ENCODE results near the gene CHCHD2.
"Not testable (repeated sequence)": the region's sequence is repeated elsewhere in the genome, so short reads cannot be mapped to it uniquely, and the experiment has no call there.

CHCHD2 gene

DNA sequence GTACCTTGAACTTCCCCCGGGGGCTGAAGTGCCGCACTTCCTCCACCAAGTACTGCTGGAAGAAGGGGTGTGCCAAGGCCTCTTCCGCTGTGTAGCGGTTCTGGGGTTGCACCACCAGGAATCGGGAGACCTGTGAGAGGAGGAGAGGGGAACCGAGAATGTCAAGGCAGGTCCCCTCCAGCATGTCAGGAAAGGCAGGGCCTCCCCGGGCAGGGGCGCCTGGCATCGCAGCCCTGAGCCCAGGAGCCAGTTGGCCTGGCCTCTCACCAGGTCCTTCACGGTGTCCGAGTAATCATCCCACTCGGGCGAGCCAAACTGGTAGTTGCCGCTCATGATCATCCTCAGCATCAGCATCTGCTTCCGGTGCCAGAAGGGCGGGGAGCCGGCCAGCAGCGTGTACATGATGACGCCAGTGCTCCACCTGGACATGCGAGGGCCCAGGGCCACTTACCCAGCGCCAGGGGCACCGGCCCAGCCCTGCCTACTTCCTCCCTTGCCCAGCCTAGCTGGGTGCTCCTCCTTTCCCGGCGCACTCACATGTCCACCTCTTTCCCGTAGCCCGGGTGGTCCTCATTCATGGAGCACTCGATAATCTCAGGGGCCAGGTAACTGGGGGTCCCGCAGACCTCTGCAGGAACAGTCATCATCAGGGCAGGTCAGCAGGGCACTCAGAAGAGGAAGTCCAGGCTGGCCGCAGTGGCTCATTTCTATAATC is 24.5 kb downstream of the CHCHD2 start:
- H3K4me3 ChIP-seq (ENCODE audit: low read depth, low read length), result no peak overlapping the region
- TF ChIP-seq, protein P1, sequence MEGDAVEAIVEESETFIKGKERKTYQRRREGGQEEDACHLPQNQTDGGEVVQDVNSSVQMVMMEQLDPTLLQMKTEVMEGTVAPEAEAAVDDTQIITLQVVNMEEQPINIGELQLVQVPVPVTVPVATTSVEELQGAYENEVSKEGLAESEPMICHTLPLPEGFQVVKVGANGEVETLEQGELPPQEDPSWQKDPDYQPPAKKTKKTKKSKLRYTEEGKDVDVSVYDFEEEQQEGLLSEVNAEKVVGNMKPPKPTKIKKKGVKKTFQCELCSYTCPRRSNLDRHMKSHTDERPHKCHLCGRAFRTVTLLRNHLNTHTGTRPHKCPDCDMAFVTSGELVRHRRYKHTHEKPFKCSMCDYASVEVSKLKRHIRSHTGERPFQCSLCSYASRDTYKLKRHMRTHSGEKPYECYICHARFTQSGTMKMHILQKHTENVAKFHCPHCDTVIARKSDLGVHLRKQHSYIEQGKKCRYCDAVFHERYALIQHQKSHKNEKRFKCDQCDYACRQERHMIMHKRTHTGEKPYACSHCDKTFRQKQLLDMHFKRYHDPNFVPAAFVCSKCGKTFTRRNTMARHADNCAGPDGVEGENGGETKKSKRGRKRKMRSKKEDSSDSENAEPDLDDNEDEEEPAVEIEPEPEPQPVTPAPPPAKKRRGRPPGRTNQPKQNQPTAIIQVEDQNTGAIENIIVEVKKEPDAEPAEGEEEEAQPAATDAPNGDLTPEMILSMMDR (IDR thresholded peaks at IDR 0.05; ENCODE audit: insufficient read depth, low read depth, low read length, missing control alignments), result no peak
- no peak for DNase-seq (ENCODE audit: low read depth)

GRCh38 chr7:56080726-56081435 is 25.4 kb downstream of the CHCHD2 start:
- not testable (repeated sequence) for DNase-seq (ENCODE audit: low read depth)

GRCh38 chr7:56079450-56080185 is 26.7 kb downstream of the CHCHD2 start:
- TF ChIP-seq, protein P1 (IDR thresholded peaks at IDR 0.05; ENCODE audit: insufficient read depth, low read depth, low read length, missing control alignments), result no peak
- no peak overlapping the region for H3K4me3 ChIP-seq (ENCODE audit: low read depth, low read length)
- no peak for DNase-seq (ENCODE audit: low read depth)

More at GRCh38 chr7:56080726-56081435, 25.4 kb downstream of the CHCHD2 start:
- not testable (repeated sequence) for H3K4me3 ChIP-seq (ENCODE audit: low read depth, low read length)

DNA sequence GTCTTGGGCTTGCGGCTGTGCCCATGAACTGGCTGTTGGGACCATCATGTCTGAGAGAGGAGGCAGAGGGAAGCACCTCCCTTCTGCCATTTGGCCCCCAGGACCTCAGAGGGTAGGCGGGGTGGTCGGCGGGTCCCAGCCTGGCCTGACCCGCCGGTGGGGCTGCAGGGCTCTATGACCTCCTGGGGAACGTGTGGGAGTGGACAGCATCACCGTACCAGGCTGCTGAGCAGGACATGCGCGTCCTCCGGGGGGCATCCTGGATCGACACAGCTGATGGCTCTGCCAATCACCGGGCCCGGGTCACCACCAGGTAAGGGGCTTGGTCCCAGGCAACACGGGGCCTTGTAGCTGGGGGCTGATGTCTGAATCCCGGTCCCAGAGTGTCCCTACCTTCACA is 28.1 kb downstream of the CHCHD2 start:
- no peak for DNase-seq (ENCODE audit: low read depth)
- H3K4me3 ChIP-seq (ENCODE audit: low read depth, low read length), result no peak overlapping the region
- TF ChIP-seq, protein P1 (IDR thresholded peaks at IDR 0.05; ENCODE audit: insufficient read depth, low read depth, low read length, missing control alignments), result no peak

DNA sequence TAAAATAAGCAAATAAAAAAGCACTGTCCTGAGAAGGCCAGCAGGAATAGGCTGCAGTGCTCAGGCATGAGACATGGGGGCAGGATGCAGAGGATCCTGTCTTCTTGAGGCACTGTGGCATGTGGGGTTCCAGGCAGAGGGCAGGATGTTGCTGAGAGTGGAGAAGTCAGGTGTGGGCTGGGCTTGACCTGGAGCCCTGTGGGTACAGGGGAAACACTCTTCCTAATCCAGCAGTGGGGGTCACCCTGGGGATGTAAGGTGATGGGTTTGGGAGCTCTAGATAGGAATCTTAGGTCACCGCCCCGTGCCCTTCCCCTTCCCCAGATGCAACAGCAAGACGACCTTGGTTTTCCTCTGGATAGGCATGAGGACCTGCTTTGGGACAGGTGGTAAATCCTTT is 28.6 kb downstream of the CHCHD2 start:
- TF ChIP-seq, protein P1 (IDR thresholded peaks at IDR 0.05; ENCODE audit: insufficient read depth, low read depth, low read length, missing control alignments), result no peak
- H3K4me3 ChIP-seq (ENCODE audit: low read depth, low read length), result no peak overlapping the region
- no peak for DNase-seq (ENCODE audit: low read depth)

DNA sequence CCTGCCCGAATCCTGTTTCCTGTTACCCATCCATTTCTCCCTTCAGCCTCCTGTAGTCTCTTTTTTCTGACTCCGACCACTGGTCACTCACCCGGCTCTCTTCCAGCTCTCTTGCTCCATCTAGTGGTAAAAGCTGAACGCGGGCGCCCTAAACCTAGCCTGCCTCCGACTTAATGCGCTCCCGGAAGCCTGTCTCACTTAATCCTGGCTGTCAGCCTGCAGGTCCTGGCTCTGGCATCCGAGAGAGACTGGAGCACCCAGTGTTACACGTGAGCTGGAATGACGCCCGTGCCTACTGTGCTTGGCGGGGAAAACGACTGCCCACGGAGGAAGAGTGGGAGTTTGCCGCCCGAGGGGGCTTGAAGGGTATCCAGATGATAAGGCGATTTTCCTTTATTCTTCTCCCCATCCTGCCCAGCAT is 31.9 kb downstream of the CHCHD2 start:
- TF ChIP-seq, protein P1 (IDR thresholded peaks at IDR 0.05; ENCODE audit: insufficient read depth, low read depth, low read length, missing control alignments), result peak; percentile 75
- DNase-seq (ENCODE audit: low read depth), result peak; percentile 83
- H3K4me3 ChIP-seq (ENCODE audit: low read depth, low read length), result no peak overlapping the region

DNA sequence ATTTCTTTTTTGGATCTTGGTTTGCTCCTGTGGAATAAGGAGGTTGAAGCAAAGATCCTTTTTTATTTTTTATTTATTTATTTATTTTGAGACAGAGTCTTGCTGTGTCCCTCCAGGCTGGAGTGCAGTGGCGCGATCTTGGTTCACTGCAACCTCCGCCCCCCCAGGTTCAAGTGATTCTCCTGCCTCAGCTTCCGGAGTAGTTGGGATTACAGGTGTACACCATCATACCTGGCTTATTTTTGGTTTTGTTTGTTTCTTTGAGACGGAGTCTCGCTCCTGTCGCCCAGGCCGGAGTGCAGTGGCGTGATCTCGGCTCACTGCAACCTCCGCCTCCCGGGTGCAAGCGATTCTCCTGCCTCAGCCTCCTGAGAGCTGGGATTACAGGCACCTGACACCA is 39.9 kb downstream of the CHCHD2 start:
- not testable (repeated sequence) for H3K4me3 ChIP-seq (ENCODE audit: low read depth, low read length); DNase-seq (ENCODE audit: low read depth)

All from GM12865 (cell line).